ENCODE measurements around the gene NDUFA11. TPM values are rescaled to one million over a fixed set of nuclear protein-coding genes. Genes with fewer than 3 reads are reported as not detected.

NDUFA11 gene
- total and polyA plus RNA-seq, 2 of the 13 experiments (the other 11 are each of a cell fraction or from before 2014, with no cell fraction given), result 286 to 378 TPM

DNA sequence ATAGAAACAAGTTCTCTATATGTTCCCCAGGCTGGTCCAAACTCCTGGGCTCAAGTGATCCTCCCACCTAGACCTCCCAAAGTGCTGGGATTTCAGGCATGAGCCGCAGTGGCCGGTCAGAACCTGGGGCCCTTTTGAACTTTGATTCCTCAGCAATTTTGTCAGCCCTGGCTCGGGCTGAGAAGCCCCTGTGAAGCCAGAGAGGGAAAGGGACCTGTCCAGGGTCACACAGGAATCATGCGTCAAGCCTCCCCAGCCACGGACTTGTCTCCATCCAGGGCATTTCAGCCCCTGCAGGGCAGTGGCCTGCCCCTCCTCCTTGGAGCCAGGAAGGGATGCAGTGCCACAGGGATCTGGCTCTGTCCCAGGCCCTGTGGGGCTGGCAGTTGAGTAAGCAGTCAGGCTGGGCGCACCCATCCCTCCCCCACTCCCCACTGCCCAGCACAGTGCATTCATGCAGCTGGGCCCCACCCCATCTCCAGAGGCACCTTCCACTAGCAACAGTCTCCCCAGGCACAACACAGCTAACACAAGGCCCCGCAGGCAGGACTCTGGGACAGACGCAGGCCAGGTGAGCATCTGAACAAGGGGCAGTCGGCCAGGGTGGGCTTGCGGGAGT lies 10.3 kb upstream of the NDUFA11 start, which contains the start of gene CAPS (continued):
- TF ChIP-seq, protein P1, sequence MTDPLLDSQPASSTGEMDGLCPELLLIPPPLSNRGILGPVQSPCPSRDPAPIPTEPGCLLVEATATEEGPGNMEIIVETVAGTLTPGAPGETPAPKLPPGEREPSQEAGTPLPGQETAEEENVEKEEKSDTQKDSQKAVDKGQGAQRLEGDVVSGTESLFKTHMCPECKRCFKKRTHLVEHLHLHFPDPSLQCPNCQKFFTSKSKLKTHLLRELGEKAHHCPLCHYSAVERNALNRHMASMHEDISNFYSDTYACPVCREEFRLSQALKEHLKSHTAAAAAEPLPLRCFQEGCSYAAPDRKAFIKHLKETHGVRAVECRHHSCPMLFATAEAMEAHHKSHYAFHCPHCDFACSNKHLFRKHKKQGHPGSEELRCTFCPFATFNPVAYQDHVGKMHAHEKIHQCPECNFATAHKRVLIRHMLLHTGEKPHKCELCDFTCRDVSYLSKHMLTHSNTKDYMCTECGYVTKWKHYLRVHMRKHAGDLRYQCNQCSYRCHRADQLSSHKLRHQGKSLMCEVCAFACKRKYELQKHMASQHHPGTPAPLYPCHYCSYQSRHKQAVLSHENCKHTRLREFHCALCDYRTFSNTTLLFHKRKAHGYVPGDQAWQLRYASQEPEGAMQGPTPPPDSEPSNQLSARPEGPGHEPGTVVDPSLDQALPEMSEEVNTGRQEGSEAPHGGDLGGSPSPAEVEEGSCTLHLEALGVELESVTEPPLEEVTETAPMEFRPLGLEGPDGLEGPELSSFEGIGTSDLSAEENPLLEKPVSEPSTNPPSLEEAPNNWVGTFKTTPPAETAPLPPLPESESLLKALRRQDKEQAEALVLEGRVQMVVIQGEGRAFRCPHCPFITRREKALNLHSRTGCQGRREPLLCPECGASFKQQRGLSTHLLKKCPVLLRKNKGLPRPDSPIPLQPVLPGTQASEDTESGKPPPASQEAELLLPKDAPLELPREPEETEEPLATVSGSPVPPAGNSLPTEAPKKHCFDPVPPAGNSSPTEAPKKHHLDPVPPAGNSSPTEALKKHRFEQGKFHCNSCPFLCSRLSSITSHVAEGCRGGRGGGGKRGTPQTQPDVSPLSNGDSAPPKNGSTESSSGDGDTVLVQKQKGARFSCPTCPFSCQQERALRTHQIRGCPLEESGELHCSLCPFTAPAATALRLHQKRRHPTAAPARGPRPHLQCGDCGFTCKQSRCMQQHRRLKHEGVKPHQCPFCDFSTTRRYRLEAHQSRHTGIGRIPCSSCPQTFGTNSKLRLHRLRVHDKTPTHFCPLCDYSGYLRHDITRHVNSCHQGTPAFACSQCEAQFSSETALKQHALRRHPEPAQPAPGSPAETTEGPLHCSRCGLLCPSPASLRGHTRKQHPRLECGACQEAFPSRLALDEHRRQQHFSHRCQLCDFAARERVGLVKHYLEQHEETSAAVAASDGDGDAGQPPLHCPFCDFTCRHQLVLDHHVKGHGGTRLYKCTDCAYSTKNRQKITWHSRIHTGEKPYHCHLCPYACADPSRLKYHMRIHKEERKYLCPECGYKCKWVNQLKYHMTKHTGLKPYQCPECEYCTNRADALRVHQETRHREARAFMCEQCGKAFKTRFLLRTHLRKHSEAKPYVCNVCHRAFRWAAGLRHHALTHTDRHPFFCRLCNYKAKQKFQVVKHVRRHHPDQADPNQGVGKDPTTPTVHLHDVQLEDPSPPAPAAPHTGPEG (CRISPR knock-in tag; IDR thresholded peaks at IDR 0.05), result no peak
- TF ChIP-seq PCBP1 (IDR thresholded peaks at IDR 0.05; ENCODE audit: borderline replicate concordance, low read depth, low read length) (no peak), MBNL3 (CRISPR knock-in tag; conservative IDR thresholded peaks at IDR 0.05) (no peak), ZFP36 (IDR thresholded peaks at IDR 0.05; ENCODE audit: borderline replicate concordance, low read depth, low read length, partially characterized antibody) (peak; percentile 40), CCDC6 (CRISPR knock-in tag; IDR thresholded peaks at IDR 0.05) (no peak), POLR2AphosphoS2 (IDR thresholded peaks at IDR 0.05; ENCODE audit: low read depth, low read length) (no peak), ZNF317 (CRISPR knock-in tag; IDR thresholded peaks at IDR 0.05) (no peak), DRAP1 (CRISPR knock-in tag; IDR thresholded peaks at IDR 0.05) (no peak), NBN (conservative IDR thresholded peaks at IDR 0.05) (no peak), MNT (IDR thresholded peaks at IDR 0.05) (no peak), ZNF646 (CRISPR knock-in tag; IDR thresholded peaks at IDR 0.05) (no peak)
- TF ChIP-seq, protein P2, sequence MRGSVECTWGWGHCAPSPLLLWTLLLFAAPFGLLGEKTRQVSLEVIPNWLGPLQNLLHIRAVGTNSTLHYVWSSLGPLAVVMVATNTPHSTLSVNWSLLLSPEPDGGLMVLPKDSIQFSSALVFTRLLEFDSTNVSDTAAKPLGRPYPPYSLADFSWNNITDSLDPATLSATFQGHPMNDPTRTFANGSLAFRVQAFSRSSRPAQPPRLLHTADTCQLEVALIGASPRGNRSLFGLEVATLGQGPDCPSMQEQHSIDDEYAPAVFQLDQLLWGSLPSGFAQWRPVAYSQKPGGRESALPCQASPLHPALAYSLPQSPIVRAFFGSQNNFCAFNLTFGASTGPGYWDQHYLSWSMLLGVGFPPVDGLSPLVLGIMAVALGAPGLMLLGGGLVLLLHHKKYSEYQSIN (CRISPR knock-in tag; IDR thresholded peaks at IDR 0.05; ENCODE audit: borderline replicate concordance), result no peak
- TF ChIP-seq, protein P3, sequence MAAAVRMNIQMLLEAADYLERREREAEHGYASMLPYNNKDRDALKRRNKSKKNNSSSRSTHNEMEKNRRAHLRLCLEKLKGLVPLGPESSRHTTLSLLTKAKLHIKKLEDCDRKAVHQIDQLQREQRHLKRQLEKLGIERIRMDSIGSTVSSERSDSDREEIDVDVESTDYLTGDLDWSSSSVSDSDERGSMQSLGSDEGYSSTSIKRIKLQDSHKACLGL (CRISPR knock-in tag; IDR thresholded peaks at IDR 0.05), result 0 out of 2 replicates have a peak, but pooled peaks have one; percentile 43
